CD4-positive, alpha-beta T cell (primary cell): ENCODE results near the gene IKBKG. TPM values are rescaled to one million over a fixed set of nuclear protein-coding genes. Genes with fewer than 3 reads are reported as not detected.
A peak's percentile ranks its signal among the peaks of the same experiment; 100 is the strongest.

Source experiments
- ATAC-seq: fragments of 200-7000 bp; cut with Tn5 transposase; one replicate; pipeline ENCODE4 v1.10.0; 2022; ENCODE audit warnings: mild to moderate bottlenecking; ENCODE audit not compliant: poor library complexity
- CTCF ChIA-PET: fragments of 350-600 bp; sonication (Branson Sonifier 250); formaldehyde crosslinking; loops from one replicate; lab custom pipeline; 2021; ENCODE audit warnings: antibody characterized with exemption, inconsistent platforms; lab: Charles Lee
- POLR2A ChIA-PET: fragments of 350-600 bp; sonication (Branson Sonifier 250); formaldehyde crosslinking; loops from one replicate; lab custom pipeline; 2021; ENCODE audit warnings: antibody characterized with exemption, inconsistent platforms; lab: Charles Lee
- DNase-seq, 14 experiments: peaks; one replicate each; pipeline ENCODE4 v3.0.0-alpha.2; 2013 to 2020; ENCODE audit warnings: mixed read lengths in 2 of 14
- H3K27ac ChIP-seq, 2 donors: one replicate each; pipeline versions ENCODE4 v1.5.1 to v1.7.0; 2013; ENCODE audit warnings: low read length in 2 of 2, low read depth in 1 of 2, mild to moderate bottlenecking in 1 of 2
- H3K27me3 ChIP-seq, 2 experiments: 1 replicate in 1 of 2; 2 replicates in 1 of 2; pipeline versions ENCODE4 v1.6.1 to v1.7.0; 2013; ENCODE audit warnings: low read length in 2 of 2, control low read depth in 1 of 2, mild to moderate bottlenecking in 1 of 2, moderate library complexity in 1 of 2; ENCODE audit not compliant: insufficient read depth in 2 of 2, control insufficient read depth in 1 of 2
- H3K36me3 ChIP-seq: one replicate; pipeline ENCODE4 v1.6.1; 2013; ENCODE audit warnings: low read length, control low read depth; ENCODE audit not compliant: insufficient read depth
- H3K4me1 ChIP-seq: one replicate; pipeline ENCODE4 v1.6.1; 2013; ENCODE audit warnings: low read length, control low read depth; ENCODE audit not compliant: insufficient read depth
- H3K4me3 ChIP-seq: one replicate; pipeline ENCODE4 v1.5.1; 2013; ENCODE audit warnings: mild to moderate bottlenecking, low read length, moderate library complexity
- H3K9me3 ChIP-seq, 2 experiments: 1 replicate in 1 of 2; 2 replicates in 1 of 2; pipeline versions ENCODE4 v1.6.1 to v1.7.0; 2013; ENCODE audit warnings: low read length in 2 of 2, mild to moderate bottlenecking in 2 of 2, control low read depth in 1 of 2, moderate library complexity in 1 of 2; ENCODE audit not compliant: control insufficient read depth in 1 of 2, insufficient read depth in 1 of 2
- H3K27ac Mint-ChIP-seq: one replicate; pipeline ENCODE4 v1.8.0; 2020; ENCODE audit warnings: mixed read lengths
- H3K27me3 Mint-ChIP-seq: one replicate; pipeline ENCODE4 v1.8.0; 2021; ENCODE audit warnings: mixed read lengths
- H3K36me3 Mint-ChIP-seq: one replicate; pipeline ENCODE4 v1.8.0; 2021; ENCODE audit warnings: low read depth, mixed read lengths
- H3K4me1 Mint-ChIP-seq: one replicate; pipeline ENCODE4 v1.8.0; 2021; ENCODE audit warnings: low read depth, mixed read lengths
- H3K4me3 Mint-ChIP-seq: one replicate; pipeline ENCODE4 v1.8.0; 2020; ENCODE audit warnings: mild to moderate bottlenecking, mixed read lengths
- H3K9me3 Mint-ChIP-seq: one replicate; pipeline ENCODE4 v1.8.0; 2020; ENCODE audit warnings: mixed read lengths
- CTCF ChIP-seq: fragments of 200-600 bp; IDR thresholded peaks from one replicate; pipeline ENCODE4 v1.8.0; 2022; ENCODE audit warnings: antibody characterized with exemption, mild to moderate bottlenecking
- intact Hi-C, 2 experiments: fragments of 100-400 bp; cut with DNase I in 1 of 2; cut with micrococcal nuclease in 1 of 2; formaldehyde crosslinking; loops; one replicate each; pipeline versions ENCODE4 v1.15.1 to v1.9.0; 2023 to 2025; cut with DNase I, micrococcal nuclease
- total RNA-seq, 174 experiments: library from RNA in 2 of 174; stranded (reverse) in 2 of 174; gene quantifications; one replicate each; pipeline ENCODE4 v1.2.3 and lab custom pipeline; 2021 to 2026

IKBKG gene
- total RNA-seq, 2 experiments from 2014 or later = 26.2 to 27.2 TPM

GRCh38 chrX:154542723-154543424 lies 4.5 kb upstream of the IKBKG start:
- H3K27me3 ChIP-seq = no peaks in the 10 kb centered on the region
- peaks cover 45% of the 10 kb centered on the region for H3K4me1 ChIP-seq
- no peak overlapping the region for H3K4me3 ChIP-seq
- H3K27me3 Mint-ChIP-seq = no peaks in the 10 kb centered on the region
- intact Hi-C loops = no loop called here
- ATAC-seq (no peak), DNase-seq (peak in 3 of 14 experiments; percentile 26 to 51 (median 48))
- H3K4me3 Mint-ChIP-seq = peak overlapping the region; percentile 79
- CTCF ChIA-PET = interaction anchor here (1.0 kb wide), 1 partner anchor 16 kb away, joined by 3 read pairs; no protein-coding TSS in a partner anchor
- no peaks in the 10 kb centered on the region for H3K9me3 Mint-ChIP-seq
- no peak for TF ChIP-seq CTCF
- H3K36me3 Mint-ChIP-seq = peaks cover 17% of the 10 kb centered on the region
- H3K4me1 Mint-ChIP-seq = peaks cover 30% of the 10 kb centered on the region
- no peaks in the 10 kb centered on the region for H3K9me3 ChIP-seq
- peaks cover 12% of the 10 kb centered on the region for H3K36me3 ChIP-seq
- H3K27ac Mint-ChIP-seq = peak overlapping the region; percentile 74
- POLR2A ChIA-PET = interaction anchor here (1.0 kb wide), 1 partner anchor 144 kb away, joined by 3 read pairs; the partner anchor contains the start of gene RPL10
- H3K27ac ChIP-seq = peak overlapping the region; percentile 21 to 34

GRCh38 chrX:154545673-154546274 lies 1.6 kb upstream of the IKBKG start:
- Histone ChIP-seq H3K4me1 (peaks cover 66% of the 10 kb centered on the region), H3K36me3 (peaks cover 9% of the 10 kb centered on the region), H3K4me3 (peak overlapping the region; percentile 88), H3K9me3 (no peaks in the 10 kb centered on the region), H3K27me3 (no peaks in the 10 kb centered on the region), H3K27ac (no peak overlapping the region)
- ChIA-PET POLR2A (interaction anchor here (0.7 kb wide), 1 partner anchor 217 kb away, joined by 3 read pairs; the partner anchor contains the start of gene DKC1), CTCF (no interaction called here)
- H3K4me3 Mint-ChIP-seq = peak overlapping the region; percentile 74
- H3K9me3 Mint-ChIP-seq = no peaks in the 10 kb centered on the region
- TF ChIP-seq CTCF = no peak
- H3K4me1 Mint-ChIP-seq = peaks cover 44% of the 10 kb centered on the region
- H3K27me3 Mint-ChIP-seq = no peaks in the 10 kb centered on the region
- H3K27ac Mint-ChIP-seq = peak overlapping the region; percentile 86
- ATAC-seq = no peak
- H3K36me3 Mint-ChIP-seq = peaks cover 31% of the 10 kb centered on the region
- intact Hi-C loops = no loop called here
- DNase-seq = no peak

GRCh38 chrX:154546354-154547244 lies 821 bp upstream of the IKBKG start, which contains the start of gene G6PD:
Gene G6PD, minus strand, starts transcription at chrX:154546846. Its CDS starts 691 bp downstream, at chrX:154546155.
- Mint-ChIP-seq H3K9me3 (no peaks in the 10 kb centered on the region), H3K4me1 (peaks cover 44% of the 10 kb centered on the region), H3K27me3 (no peaks in the 10 kb centered on the region), H3K36me3 (peaks cover 32% of the 10 kb centered on the region), H3K4me3 (peak within 1 kb of the TSS; percentile 91), H3K27ac (peak within 1 kb of the TSS; percentile 86)
- CTCF ChIA-PET = interaction anchor here (0.5 kb wide), 1 partner anchor 22 kb away, joined by 4 read pairs; no protein-coding TSS in a partner anchor
- H3K4me1 ChIP-seq = peaks cover 71% of the 10 kb centered on the region
- intact Hi-C loops = no loop called here
- DNase-seq (peak; percentile 62 to 90 (median 78)), ATAC-seq (peak; percentile 72)
- peak within 1 kb of the TSS; percentile 81 to 92 for H3K27ac ChIP-seq
- H3K4me3 ChIP-seq = peak within 1 kb of the TSS; percentile 88
- POLR2A ChIA-PET = interaction anchor here (0.7 to 1.9 kb wide), 4 partner anchors 148 to 620 kb away, joined by 3 to 8 read pairs (median 4); partner anchors contain the start of genes DKC1, HCFC1 and RPL10
- H3K36me3 ChIP-seq = peaks cover 8% of the 10 kb centered on the region
- H3K27me3 ChIP-seq = no peaks in the 10 kb centered on the region
- no peak for TF ChIP-seq CTCF
- no peaks in the 10 kb centered on the region for H3K9me3 ChIP-seq
